ENCODE measurements around the gene PLTP. TPM values are rescaled to one million over a fixed set of nuclear protein-coding genes. Genes with fewer than 3 reads are reported as not detected.
A peak's percentile ranks its signal among the peaks of the same experiment; 100 is the strongest.
"Not testable (repeated sequence)": the region's sequence is repeated elsewhere in the genome, so short reads cannot be mapped to it uniquely, and the experiment has no call there.

The PLTP gene
- total RNA-seq, 2 experiments from 2014 or later, result 2.2 to 2.8 TPM

DNA sequence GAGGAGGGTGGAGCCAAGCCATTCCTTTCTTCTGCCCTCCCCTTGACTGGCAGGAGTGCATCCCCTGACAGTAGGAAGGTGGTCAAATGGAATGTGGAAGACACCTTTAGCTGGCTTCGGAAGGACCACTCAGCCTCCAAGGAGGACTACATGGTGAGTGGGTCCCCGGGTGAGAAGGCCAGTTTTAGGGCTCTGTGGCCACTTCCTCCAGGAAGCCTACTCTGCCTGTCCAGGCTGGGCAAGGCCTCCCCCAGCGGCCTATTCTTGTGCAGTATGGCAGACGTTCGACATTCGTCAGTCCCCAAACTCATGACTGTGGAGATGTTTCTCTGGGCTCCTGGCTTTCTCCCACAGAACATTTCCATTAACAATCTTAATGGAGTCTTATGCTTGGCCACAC, 31.7 kb upstream of the PLTP start:
- Mint-ChIP-seq H3K4me3 (no peak overlapping the region), H3K36me3 (ENCODE audit: low read depth) (peaks cover 58% of the 10 kb centered on the region), H3K27ac (no peak overlapping the region), H3K4me1 (ENCODE audit: low read depth) (peaks cover 8% of the 10 kb centered on the region), H3K27me3 (ENCODE audit: low read depth) (no peaks in the 10 kb centered on the region), H3K9me3 (ENCODE audit: insufficient read depth) (no peaks in the 10 kb centered on the region)
- no peak for DNase-seq
- ATAC-seq, result no peak
- ChIA-PET POLR2A (interaction anchor here (1.1 kb wide), 1 partner anchor 9 kb away, joined by 4 read pairs; no protein-coding TSS in a partner anchor), CTCF (interaction anchor here (1.0 to 2.2 kb wide), 4 partner anchors 20 to 145 kb away, joined by 3 to 14 read pairs (median 4); no protein-coding TSS in a partner anchor)

DNA sequence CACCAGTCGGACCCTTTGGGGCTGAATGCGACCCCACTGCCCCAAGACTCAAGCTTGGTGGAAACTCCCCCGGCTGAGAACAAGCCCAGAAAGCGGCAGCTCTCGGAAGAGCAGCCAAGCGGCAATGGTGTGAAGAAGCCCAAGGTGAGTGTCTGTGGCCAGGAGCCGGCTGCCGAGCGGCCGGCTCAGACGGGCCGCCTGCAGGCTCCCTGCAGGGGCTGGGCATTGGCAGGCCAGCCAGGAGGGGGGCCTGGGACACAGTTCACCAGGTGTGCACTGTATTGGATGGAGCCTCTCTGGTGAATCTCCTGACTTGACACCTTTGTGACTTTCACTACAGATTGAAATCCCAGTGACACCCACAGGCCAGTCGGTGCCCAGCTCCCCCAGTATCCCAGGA, 28.5 kb upstream of the PLTP start:
- H3K36me3 Mint-ChIP-seq (ENCODE audit: low read depth), result peaks cover 56% of the 10 kb centered on the region
- CTCF ChIA-PET, result interaction anchor here (8.2 kb wide), 1 partner anchor 30 kb away, joined by 90 read pairs; the partner anchor contains the start of gene ZNF335
- no peaks in the 10 kb centered on the region for H3K27me3 Mint-ChIP-seq (ENCODE audit: low read depth)
- no peaks in the 10 kb centered on the region for H3K9me3 Mint-ChIP-seq (ENCODE audit: insufficient read depth)
- H3K4me1 Mint-ChIP-seq (ENCODE audit: low read depth), result peaks cover 24% of the 10 kb centered on the region
- no peak overlapping the region for H3K4me3 Mint-ChIP-seq
- no peak for DNase-seq
- POLR2A ChIA-PET, result interaction anchor here (0.8 kb wide), 1 partner anchor 180 kb away, joined by 3 read pairs; no protein-coding TSS in a partner anchor
- H3K27ac Mint-ChIP-seq, result no peak overlapping the region
- ATAC-seq, result no peak

DNA sequence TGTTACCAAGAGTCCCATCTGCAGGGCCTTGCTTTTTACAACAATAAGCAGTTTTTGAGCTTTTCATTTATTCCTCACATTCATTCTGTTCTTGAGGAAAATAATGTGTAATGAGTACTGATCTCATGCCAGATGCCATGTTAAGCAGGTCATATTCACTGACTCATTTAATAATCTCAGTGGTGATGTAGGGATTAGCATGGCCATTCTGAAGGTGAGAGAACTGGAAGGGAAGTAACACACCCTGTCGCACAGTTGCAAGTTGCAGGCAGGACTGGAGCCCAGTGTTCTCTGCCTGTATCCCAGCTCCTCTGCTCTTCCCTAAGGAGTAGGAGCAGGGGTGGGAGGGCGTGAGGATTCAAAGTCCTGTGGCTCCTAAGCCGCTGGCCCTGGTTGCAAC, 28.1 kb upstream of the PLTP start:
- DNase-seq, result no peak
- Mint-ChIP-seq H3K4me1 (ENCODE audit: low read depth) (peaks cover 24% of the 10 kb centered on the region), H3K27ac (no peak overlapping the region), H3K27me3 (ENCODE audit: low read depth) (no peaks in the 10 kb centered on the region), H3K4me3 (no peak overlapping the region), H3K36me3 (ENCODE audit: low read depth) (peaks cover 56% of the 10 kb centered on the region), H3K9me3 (ENCODE audit: insufficient read depth) (no peaks in the 10 kb centered on the region)
- no peak for ATAC-seq
- POLR2A ChIA-PET, result interaction anchor here (0.7 kb wide), 1 partner anchor 9 kb away, joined by 3 read pairs; no protein-coding TSS in a partner anchor
- CTCF ChIA-PET, result interaction anchor here (8.2 kb wide), 1 partner anchor 30 kb away, joined by 90 read pairs; the partner anchor contains the start of gene ZNF335

DNA sequence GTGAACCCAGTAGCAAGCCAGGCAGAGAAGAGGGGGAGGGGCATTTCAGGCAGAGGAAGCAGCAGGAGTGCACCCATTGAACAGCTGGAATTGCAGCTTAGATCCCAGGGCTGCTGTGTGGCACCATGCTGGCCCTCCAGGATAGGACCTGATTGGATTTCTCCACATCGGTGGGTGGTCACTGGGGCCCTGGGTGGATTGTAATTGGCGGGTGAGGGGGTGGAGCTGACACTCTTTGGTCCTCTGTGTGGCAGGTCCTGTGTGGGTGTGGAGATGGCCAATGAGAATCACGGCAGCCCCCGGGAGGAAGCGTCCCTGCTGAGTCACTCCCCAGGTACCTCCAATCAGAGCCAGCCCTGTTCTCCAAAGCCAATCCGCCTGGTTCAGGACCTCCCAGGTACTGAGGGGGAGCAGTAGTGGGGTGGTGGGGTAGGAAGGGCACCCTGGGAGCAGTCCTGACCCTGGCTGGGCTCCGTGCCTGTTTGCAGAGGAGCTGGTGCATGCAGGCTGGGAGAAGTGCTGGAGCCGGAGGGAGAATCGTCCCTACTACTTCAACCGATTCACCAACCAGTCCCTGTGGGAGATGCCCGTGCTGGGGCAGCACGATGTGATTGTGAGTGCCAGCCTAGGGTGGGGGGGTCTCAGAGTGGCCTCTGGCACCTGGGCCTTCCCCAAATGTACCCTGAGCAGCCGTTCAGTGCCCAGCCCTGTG, 26.9 kb upstream of the PLTP start:
- ChIA-PET POLR2A (interaction anchor here (1.6 to 3.0 kb wide), 3 partner anchors 10 to 82 kb away, joined by 5 to 18 read pairs (median 8); partner anchors contain the start of genes ACOT8 and ZSWIM3), CTCF (interaction anchor here (1.5 to 8.2 kb wide), 2 partner anchors 32 to 140 kb away, joined by 5 to 90 read pairs; partner anchors contain the start of gene ZNF335)
- Mint-ChIP-seq H3K4me1 (ENCODE audit: low read depth) (peaks cover 24% of the 10 kb centered on the region), H3K36me3 (ENCODE audit: low read depth) (peaks cover 45% of the 10 kb centered on the region), H3K9me3 (ENCODE audit: insufficient read depth) (no peaks in the 10 kb centered on the region), H3K27ac (peak overlapping the region; percentile 20), H3K27me3 (ENCODE audit: low read depth) (no peaks in the 10 kb centered on the region), H3K4me3 (no peak overlapping the region)
- no peak for DNase-seq
- ATAC-seq, result no peak

DNA sequence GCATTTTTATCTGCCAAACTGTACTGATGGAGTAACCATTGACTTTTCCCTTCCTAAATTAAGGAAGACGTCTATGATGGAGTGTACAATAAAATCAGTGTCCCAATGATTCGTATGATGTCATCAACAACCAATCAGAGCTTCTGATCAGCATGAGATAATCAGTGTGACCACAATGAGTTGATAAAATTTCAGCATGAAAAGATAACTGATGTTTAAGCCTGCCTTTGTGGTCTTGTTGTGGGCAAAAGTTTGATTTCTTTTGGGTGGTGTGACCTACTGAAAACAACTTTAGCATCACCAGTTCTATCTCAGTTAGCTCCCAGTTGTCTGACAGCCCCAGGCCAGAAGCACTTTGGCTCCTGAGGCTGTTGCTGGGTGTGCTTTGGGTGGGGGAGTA, 25.8 kb upstream of the PLTP start:
- Mint-ChIP-seq H3K4me3 (no peak overlapping the region), H3K27ac (peak overlapping the region; percentile 60), H3K9me3 (ENCODE audit: insufficient read depth) (no peaks in the 10 kb centered on the region), H3K36me3 (ENCODE audit: low read depth) (peaks cover 35% of the 10 kb centered on the region), H3K27me3 (ENCODE audit: low read depth) (no peaks in the 10 kb centered on the region), H3K4me1 (ENCODE audit: low read depth) (peaks cover 29% of the 10 kb centered on the region)
- ChIA-PET CTCF (interaction anchor here (1.2 to 8.2 kb wide), 6 partner anchors 25 to 139 kb away, joined by 3 to 90 read pairs (median 5); partner anchors contain the start of gene ZNF335), POLR2A (interaction anchor here (1.3 to 3.0 kb wide), 5 partner anchors 11 to 81 kb away, joined by 4 to 18 read pairs (median 5); partner anchors contain the start of genes ACOT8, SPATA25 and ZSWIM3)
- no peak for DNase-seq
- ATAC-seq, result no peak

DNA sequence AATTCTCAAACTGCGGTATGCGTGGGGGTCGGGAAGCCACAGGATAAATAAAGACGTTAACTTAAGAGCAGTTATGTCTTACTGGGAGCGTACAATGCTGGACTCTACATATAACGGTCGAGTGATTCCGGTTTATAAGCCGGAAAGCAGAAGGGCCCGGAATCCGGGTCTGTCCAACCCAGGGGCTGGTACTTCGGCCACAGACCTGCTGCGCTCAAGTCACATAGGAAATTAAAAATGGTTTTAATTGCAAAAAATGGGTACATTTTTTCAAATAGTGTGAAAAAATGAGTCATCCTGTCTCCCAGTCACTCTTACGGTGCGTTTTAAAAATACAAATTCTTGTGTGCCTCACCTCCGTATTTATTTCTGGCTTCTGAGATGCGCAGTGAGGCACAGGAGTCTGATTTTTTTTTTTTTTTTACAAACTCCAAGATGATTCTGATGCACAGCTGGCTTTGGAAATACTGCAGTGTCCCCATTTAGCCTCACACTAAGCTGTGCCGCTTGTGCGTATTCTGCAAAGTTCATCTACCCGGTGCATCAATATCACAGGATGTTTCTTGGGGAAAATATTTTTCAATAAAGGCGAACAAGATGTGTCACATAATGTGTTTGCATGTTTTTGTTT, 23.6 kb upstream of the PLTP start:
- DNase-seq (no peak), ATAC-seq (no peak)
- Mint-ChIP-seq H3K36me3 (ENCODE audit: low read depth) (peaks cover 34% of the 10 kb centered on the region), H3K4me1 (ENCODE audit: low read depth) (peaks cover 29% of the 10 kb centered on the region), H3K9me3 (ENCODE audit: insufficient read depth) (no peaks in the 10 kb centered on the region), H3K27ac (peak overlapping the region; percentile 93), H3K4me3 (peak overlapping the region; percentile 90), H3K27me3 (ENCODE audit: low read depth) (no peaks in the 10 kb centered on the region)
- CTCF ChIA-PET, result interaction anchor here (0.8 to 8.2 kb wide), 8 partner anchors 18 to 429 kb away, joined by 3 to 90 read pairs (median 6); partner anchors contain the start of gene ZNF335
- POLR2A ChIA-PET, result interaction anchor here (0.5 to 3.8 kb wide), 22 partner anchors 9 to 791 kb away, joined by 3 to 52 read pairs (median 6); partner anchors contain the start of genes ACOT8, CTSA, NEURL2 and PLTP

DNA sequence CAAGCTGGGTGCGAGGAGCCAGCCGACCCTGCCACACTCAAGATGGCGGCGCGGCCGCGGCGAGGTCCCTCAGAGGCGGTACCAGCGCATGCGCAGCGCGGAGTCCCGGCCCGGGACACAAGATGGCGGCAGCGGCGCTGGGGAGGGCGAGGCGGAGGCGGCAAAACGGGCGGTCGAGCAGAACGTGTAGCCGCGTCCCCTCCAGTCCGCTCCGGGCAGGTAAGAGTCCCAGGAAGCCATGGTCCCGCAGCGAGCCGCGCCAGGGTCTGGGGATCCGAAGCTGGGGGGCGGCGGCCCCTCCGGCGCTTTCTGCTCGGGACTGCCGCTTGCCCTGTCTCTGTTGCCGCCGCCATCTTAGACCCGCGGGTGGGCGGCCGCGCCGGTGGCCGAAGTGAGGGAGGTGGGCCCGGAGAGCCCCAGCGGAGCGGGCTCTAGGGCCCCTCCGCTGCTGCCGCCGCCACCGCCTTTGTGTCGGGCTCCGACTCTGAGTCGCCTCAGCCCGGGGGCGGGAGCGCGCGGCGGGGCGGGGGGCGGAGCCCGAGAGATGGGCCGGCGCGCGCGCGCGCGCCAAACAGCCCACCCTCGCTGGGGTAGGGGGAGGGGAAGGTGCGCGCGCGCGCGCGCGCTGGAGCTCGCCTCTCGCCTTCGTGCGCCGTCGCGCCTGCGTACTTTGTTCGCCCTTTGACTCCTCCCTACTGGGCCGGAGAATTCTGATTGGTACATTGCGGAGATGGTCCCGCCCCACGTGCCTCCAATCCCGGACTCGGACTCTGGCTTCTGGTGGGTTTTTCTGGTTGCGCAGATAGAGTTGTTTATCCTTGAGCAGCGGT, 22.8 kb upstream of the PLTP start, which contains the start of gene PCIF1:
TSS of gene PCIF1 (plus strand) at position 98 of the 830 bp plus-strand sequence. CDS start 4,317 bp downstream, outside the sequence.
- H3K27ac Mint-ChIP-seq, result peak within 1 kb of the TSS; percentile 98
- H3K36me3 Mint-ChIP-seq (ENCODE audit: low read depth), result peaks cover 29% of the 10 kb centered on the region
- ChIA-PET POLR2A (interaction anchor here (0.6 to 3.8 kb wide), 30 partner anchors 9 to 415 kb away, joined by 3 to 52 read pairs (median 4); partner anchors contain the start of genes ACOT8, CTSA, DNTTIP1 and NEURL2), CTCF (interaction anchor here (0.7 to 8.2 kb wide), 16 partner anchors 12 to 1444 kb away, joined by 3 to 90 read pairs (median 4); partner anchors contain the start of genes ZNF335 and ZSWIM1)
- H3K9me3 Mint-ChIP-seq (ENCODE audit: insufficient read depth), result no peaks in the 10 kb centered on the region
- peak; percentile 83 for ATAC-seq
- DNase-seq, result peak; percentile 99
- H3K27me3 Mint-ChIP-seq (ENCODE audit: low read depth), result no peaks in the 10 kb centered on the region
- peak within 1 kb of the TSS; percentile 90 for H3K4me3 Mint-ChIP-seq
- peaks cover 29% of the 10 kb centered on the region for H3K4me1 Mint-ChIP-seq (ENCODE audit: low read depth)

DNA sequence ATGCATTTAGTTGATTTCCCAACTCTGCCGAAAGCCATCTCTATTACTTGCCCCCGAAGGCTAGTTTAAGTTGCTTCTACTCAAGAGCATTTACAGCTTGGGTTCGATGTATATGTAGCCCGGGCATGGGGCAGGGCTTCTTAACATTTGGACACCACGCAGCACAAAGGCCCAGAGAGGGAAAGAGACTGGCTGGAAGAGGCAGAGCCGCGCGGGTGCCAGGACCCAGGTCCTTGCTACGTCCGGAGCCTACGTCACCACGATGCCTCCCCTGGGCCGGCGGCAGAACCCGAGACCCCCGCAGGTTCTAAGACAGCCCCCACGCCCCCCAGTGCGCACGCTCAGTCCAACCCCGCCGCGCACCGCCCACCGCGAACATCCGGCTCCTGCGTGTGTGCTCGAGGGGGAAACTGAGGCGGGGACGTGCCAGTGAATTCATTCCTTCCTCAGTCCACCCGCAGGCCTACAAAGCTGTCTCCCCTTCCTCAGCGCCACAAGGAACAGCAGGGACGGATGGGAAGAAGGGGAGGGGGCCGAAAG, 22.2 kb upstream of the PLTP start:
- ChIA-PET CTCF (interaction anchor here (0.7 to 8.2 kb wide), 17 partner anchors 12 to 1444 kb away, joined by 3 to 90 read pairs (median 5); partner anchors contain the start of genes ZNF335 and ZSWIM1), POLR2A (interaction anchor here (0.6 to 3.8 kb wide), 23 partner anchors 10 to 415 kb away, joined by 3 to 52 read pairs (median 6); partner anchors contain the start of genes ACOT8, CTSA, DNTTIP1 and NEURL2)
- Mint-ChIP-seq H3K27me3 (ENCODE audit: low read depth) (no peaks in the 10 kb centered on the region), H3K4me3 (peak overlapping the region; percentile 88), H3K27ac (peak overlapping the region; percentile 98), H3K9me3 (ENCODE audit: insufficient read depth) (no peaks in the 10 kb centered on the region), H3K36me3 (ENCODE audit: low read depth) (peaks cover 23% of the 10 kb centered on the region), H3K4me1 (ENCODE audit: low read depth) (peaks cover 29% of the 10 kb centered on the region)
- ATAC-seq (peak; percentile 23), DNase-seq (peak; percentile 70)

DNA sequence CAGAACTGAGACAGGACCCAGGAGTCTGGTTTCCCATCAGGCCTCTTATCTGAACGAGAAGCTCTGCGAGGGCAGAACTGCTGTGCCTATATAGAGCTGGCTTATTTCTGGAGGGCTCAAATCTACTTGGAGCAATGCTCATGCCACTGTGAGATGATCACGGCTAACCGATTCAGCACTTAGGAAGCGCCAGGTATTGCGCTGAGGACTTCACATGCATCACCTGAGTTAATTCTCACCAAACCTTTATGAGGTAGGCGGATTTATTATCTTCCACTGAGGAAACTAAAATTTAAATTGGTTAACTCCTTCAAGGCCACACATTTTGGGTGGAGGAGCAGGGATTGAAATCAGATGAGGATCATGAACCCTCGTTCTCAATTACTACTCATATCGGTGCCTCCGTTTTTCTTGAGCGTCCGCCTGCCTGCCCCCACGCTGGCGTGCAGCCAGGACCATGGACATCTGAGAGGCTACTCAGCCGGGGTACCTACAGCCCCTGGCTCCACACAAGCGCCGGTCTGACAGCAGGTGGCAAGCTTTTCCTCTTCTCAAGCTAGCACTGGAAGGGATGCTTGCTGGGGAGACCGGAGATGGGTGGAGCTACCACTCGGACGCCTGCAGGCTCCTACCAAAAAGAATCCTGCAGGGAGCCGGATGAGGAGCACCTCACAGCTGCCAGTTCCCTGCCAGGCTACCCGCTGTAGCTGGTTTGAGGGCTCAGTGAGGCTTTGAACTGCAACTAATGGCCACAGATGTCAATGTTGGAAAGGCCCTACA, 21.5 kb upstream of the PLTP start:
- H3K27me3 Mint-ChIP-seq (ENCODE audit: low read depth), result no peaks in the 10 kb centered on the region
- ATAC-seq (peak; percentile 27), DNase-seq (peak; percentile 77)
- peak overlapping the region; percentile 88 for H3K4me3 Mint-ChIP-seq
- H3K27ac Mint-ChIP-seq, result peak overlapping the region; percentile 98
- peaks cover 28% of the 10 kb centered on the region for H3K4me1 Mint-ChIP-seq (ENCODE audit: low read depth)
- no peaks in the 10 kb centered on the region for H3K9me3 Mint-ChIP-seq (ENCODE audit: insufficient read depth)
- ChIA-PET POLR2A (interaction anchor here (0.6 to 3.8 kb wide), 16 partner anchors 9 to 163 kb away, joined by 3 to 52 read pairs (median 8); partner anchors contain the start of genes ACOT8, CTSA, DNTTIP1 and NEURL2), CTCF (interaction anchor here (0.9 to 8.2 kb wide), 12 partner anchors 13 to 134 kb away, joined by 3 to 90 read pairs (median 6); partner anchors contain the start of genes ZNF335 and ZSWIM1)
- peaks cover 16% of the 10 kb centered on the region for H3K36me3 Mint-ChIP-seq (ENCODE audit: low read depth)

DNA sequence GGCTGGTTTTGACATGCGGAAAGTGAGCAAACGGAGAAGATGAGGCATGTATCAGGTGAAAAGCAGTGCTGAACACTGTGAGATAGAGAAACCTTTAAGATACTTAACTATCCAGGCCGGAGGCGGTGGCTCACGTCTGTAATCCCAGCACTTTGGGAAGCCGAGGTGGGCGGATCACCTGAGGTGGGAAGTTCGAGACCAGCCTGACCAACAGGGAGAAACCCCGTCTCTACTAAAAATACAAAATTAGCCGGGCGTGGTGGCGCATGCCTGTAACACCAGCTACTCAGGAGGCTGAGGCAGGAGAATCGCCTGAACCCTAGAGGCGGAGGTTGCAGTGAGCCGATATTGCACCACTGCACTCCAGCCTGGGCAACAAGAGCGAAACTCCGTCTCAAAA, 19.7 kb upstream of the PLTP start:
- peaks cover 10% of the 10 kb centered on the region for H3K4me1 Mint-ChIP-seq (ENCODE audit: low read depth)
- H3K4me3 Mint-ChIP-seq; DNase-seq; H3K27ac Mint-ChIP-seq; H3K36me3 Mint-ChIP-seq (ENCODE audit: low read depth); ATAC-seq; H3K9me3 Mint-ChIP-seq (ENCODE audit: insufficient read depth); POLR2A ChIA-PET; CTCF ChIA-PET; H3K27me3 Mint-ChIP-seq (ENCODE audit: low read depth): not testable (repeated sequence)

Data from activated CD8-positive, alpha-beta T cell treated with anti-CD3 and anti-CD28 coated beads, Interleukin-2, amount 10 ng/mL, durations not matched to agents 7 days and 5 days (primary cell).